Activated CD8-positive, alpha-beta T cell treated with anti-CD3 and anti-CD28 coated beads for 36 hours (primary cell): ENCODE results near the gene HDAC10. TPM values are rescaled to one million over a fixed set of nuclear protein-coding genes. Genes with fewer than 3 reads are reported as not detected.

Source experiments
- ATAC-seq: fragments of 200-7000 bp; cut with Tn5 transposase; one replicate; pipeline ENCODE4 v1.10.0; 2021; ENCODE audit warnings: mild to moderate bottlenecking, moderate library complexity
- CTCF ChIA-PET: fragments of 350-600 bp; sonication (Branson Sonifier 250); formaldehyde crosslinking; loops from one replicate; lab custom pipeline; 2021; ENCODE audit warnings: antibody characterized with exemption; lab: Charles Lee
- POLR2A ChIA-PET: fragments of 350-600 bp; sonication (Branson Sonifier 250); formaldehyde crosslinking; loops from one replicate; lab custom pipeline; 2021; ENCODE audit warnings: antibody characterized with exemption; lab: Charles Lee
- DNase-seq: peaks from one replicate; pipeline ENCODE4 v3.0.0-alpha.2; 2020
- H3K27ac Mint-ChIP-seq: one replicate; pipeline ENCODE4 v1.8.0; 2021; ENCODE audit warnings: mild to moderate bottlenecking, mixed read lengths
- H3K27me3 Mint-ChIP-seq: one replicate; pipeline ENCODE4 v1.8.0; 2021; ENCODE audit warnings: mixed read lengths
- H3K36me3 Mint-ChIP-seq: one replicate; pipeline ENCODE4 v1.8.0; 2021; ENCODE audit warnings: low read depth, mixed read lengths
- H3K4me1 Mint-ChIP-seq: one replicate; pipeline ENCODE4 v1.8.0; 2021; ENCODE audit warnings: low read depth, mixed read lengths
- H3K4me3 Mint-ChIP-seq: one replicate; pipeline ENCODE4 v1.8.0; 2021; ENCODE audit warnings: mild to moderate bottlenecking, moderate library complexity, mixed read lengths
- H3K9me3 Mint-ChIP-seq: one replicate; pipeline ENCODE4 v1.8.0; 2021; ENCODE audit warnings: mixed read lengths
- intact Hi-C: fragments of 100-400 bp; cut with micrococcal nuclease; formaldehyde crosslinking; loops from one replicate; pipeline ENCODE4 v1.10.0; 2022
- total RNA-seq, 2 experiments: library from RNA; stranded (reverse); gene quantifications; one replicate each; pipeline ENCODE4 v1.2.3, GENCODE V29; 2021
- TF ChIP-seq, protein P1 (sequence below): fragments of 200-600 bp; IDR thresholded peaks from one replicate; pipeline ENCODE4 v1.8.0; 2022; ENCODE audit warnings: antibody characterized with exemption, mild to moderate bottlenecking

Gene HDAC10, protein sequence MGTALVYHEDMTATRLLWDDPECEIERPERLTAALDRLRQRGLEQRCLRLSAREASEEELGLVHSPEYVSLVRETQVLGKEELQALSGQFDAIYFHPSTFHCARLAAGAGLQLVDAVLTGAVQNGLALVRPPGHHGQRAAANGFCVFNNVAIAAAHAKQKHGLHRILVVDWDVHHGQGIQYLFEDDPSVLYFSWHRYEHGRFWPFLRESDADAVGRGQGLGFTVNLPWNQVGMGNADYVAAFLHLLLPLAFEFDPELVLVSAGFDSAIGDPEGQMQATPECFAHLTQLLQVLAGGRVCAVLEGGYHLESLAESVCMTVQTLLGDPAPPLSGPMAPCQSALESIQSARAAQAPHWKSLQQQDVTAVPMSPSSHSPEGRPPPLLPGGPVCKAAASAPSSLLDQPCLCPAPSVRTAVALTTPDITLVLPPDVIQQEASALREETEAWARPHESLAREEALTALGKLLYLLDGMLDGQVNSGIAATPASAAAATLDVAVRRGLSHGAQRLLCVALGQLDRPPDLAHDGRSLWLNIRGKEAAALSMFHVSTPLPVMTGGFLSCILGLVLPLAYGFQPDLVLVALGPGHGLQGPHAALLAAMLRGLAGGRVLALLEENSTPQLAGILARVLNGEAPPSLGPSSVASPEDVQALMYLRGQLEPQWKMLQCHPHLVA
- total RNA-seq = 10 to 100 TPM; 43.0 to 44.3 TPM

DNA sequence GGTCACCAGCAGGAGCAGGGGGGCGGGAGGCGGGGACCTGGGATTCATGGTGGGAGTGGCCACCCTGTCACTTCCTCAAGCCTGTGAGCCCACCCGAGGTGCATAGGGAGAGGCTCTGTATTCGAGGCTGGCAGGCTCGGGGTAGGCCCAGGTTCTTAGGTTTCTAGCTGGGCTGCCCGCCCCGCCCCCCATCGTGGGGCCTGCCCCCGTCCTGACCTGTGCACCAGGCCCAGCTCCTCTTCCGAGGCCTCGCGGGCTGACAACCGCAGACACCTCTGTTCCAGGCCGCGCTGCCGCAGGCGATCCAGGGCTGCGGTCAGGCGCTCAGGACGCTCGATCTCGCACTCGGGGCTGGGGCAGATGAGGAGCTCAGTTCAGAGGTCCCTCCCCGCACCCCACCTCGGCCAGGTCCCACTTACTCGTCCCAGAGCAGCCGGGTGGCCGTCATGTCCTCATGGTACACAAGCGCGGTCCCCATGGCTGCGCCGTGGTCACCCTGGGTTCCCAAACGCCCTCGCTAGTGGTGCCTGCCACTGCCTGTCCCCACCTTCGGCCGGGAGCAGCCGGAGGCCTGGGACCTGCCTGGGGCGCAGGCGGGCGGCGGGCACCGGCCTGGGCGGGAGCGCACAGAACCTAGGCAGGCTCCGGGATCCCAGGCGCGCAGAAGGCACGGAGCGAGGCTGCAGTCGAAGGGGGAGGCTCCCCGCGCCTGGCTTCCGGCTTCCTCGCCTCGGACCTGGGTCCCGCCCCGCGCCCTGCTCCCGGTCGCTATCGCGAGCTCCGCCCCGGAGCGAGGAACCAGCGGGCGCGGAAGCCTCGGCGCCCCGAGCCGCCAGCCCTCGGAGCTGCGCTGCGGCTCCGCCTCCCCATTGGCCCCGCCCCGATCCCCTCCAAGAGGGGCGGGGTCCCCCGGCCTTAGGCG is at the start of gene HDAC10:
Gene HDAC10, minus strand, starts transcription at position 711 of the 922 bp plus-strand sequence. Its CDS starts 233 bp downstream, at position 478.
- POLR2A ChIA-PET = interaction anchor here (0.6 to 3.1 kb wide), 10 partner anchors 11 to 274 kb away, joined by 3 to 13 read pairs (median 3); partner anchors contain the start of genes LMF2, NCAPH2 and SCO2
- Mint-ChIP-seq H3K4me3 (peak within 1 kb of the TSS; percentile 85), H3K36me3 (peaks cover 9% of the 10 kb centered on the region)

DNA sequence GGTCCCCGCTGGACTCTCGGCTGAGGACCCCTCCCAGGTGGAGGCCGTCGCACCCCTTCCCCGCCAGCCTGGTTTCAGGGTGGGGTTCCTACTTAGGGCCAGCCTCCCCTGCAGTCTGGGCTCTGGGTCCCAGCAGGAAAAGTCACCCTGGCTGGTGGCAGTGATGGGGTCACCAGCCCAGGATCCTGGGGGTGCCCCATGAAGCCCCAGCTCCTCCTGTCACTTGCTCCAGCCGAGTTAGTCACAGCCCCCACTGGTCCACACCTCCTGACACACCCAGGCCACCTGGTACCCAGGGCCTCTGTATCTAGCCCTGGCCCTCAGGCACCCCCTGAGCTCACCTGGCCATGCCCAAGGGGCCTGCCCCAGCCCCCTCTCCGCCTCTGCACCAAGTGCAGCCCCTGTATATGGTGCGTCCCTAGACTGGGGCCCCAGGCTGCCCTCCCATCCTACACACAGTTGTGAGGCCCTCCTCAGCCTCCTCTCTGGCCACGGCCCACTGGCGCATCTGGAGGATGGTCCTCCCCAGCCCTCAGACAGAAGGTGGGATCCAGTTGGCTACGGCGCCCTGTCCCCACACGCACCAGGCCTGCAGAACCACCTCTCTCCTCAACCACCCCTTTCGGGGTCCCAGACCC is 49.7 kb upstream of the HDAC10 start:
- intact Hi-C loops = no loop called here
- no peak for DNase-seq
- H3K27me3 Mint-ChIP-seq = peaks cover 11% of the 10 kb centered on the region
- peaks cover 6% of the 10 kb centered on the region for H3K4me1 Mint-ChIP-seq
- TF ChIP-seq, protein P1, sequence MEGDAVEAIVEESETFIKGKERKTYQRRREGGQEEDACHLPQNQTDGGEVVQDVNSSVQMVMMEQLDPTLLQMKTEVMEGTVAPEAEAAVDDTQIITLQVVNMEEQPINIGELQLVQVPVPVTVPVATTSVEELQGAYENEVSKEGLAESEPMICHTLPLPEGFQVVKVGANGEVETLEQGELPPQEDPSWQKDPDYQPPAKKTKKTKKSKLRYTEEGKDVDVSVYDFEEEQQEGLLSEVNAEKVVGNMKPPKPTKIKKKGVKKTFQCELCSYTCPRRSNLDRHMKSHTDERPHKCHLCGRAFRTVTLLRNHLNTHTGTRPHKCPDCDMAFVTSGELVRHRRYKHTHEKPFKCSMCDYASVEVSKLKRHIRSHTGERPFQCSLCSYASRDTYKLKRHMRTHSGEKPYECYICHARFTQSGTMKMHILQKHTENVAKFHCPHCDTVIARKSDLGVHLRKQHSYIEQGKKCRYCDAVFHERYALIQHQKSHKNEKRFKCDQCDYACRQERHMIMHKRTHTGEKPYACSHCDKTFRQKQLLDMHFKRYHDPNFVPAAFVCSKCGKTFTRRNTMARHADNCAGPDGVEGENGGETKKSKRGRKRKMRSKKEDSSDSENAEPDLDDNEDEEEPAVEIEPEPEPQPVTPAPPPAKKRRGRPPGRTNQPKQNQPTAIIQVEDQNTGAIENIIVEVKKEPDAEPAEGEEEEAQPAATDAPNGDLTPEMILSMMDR = no peak
- ChIA-PET CTCF (no interaction called here), POLR2A (interaction anchor here (1.0 kb wide), 1 partner anchor 13 kb away, joined by 3 read pairs; no protein-coding TSS in a partner anchor)
- H3K4me3 Mint-ChIP-seq = no peak overlapping the region
- no peak for ATAC-seq
- no peaks in the 10 kb centered on the region for H3K36me3 Mint-ChIP-seq
- H3K9me3 Mint-ChIP-seq = no peaks in the 10 kb centered on the region
- no peak overlapping the region for H3K27ac Mint-ChIP-seq

More for the DNA sequence above, at the start of gene HDAC10:
- peak; percentile 89 for ATAC-seq
- intact Hi-C loops = loop anchor here (5.0 kb wide), 1 partner anchor 91 kb away; the partner anchor contains the start of gene PPP6R2
- Mint-ChIP-seq H3K27me3 (no peaks in the 10 kb centered on the region), H3K9me3 (no peaks in the 10 kb centered on the region), H3K4me1 (peaks cover 15% of the 10 kb centered on the region), H3K27ac (peak within 1 kb of the TSS; percentile 81)
- peak; percentile 90 for DNase-seq
- TF ChIP-seq, protein P1 = no peak
- CTCF ChIA-PET = interaction anchor here (1.0 to 3.3 kb wide), 15 partner anchors 8 to 371 kb away, joined by 3 to 33 read pairs (median 5); partner anchors contain the start of genes DENND6B, MAPK12 and SCO2

DNA sequence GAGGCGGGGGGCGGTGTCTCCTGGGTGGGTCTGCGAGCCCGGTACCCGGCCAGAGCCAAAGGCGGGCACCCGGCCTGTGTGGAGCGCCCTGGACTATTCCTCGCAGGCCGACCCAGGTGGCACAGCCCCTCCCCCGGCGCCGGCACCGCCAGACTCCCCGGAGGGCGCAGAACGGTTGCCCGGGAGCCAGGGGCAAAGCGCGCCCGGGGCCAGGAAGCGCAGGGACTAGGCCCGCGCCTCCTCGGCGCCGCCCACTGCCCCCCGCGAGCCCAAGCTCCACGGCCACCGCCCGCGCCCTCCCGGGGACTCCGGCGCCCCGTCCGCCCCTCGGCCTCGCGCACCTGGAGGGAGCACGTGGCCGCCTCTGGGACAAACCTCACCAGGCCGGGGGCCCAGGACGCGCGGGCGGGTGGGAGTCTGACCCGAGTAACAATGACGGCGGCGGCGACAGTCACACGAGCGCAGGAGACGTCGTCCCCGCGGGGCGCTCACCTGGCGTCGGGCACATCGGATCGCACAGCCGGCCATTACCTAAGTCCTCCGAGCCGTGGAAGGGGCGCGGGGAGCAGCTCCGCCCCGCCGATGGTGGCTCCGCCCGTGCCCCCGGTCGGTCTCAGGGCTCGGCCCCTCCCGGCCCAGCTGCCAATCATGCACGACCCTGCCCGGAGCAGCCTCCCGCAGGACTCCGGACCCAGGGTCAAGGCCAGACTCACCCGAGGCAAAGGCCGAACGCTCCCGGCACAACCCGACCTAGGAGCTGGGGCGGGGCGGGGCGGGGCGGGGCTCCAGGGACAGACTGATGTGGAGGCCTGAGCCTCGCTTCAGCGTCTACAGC is 48.9 kb upstream of the HDAC10 start:
- intact Hi-C loops = no loop called here
- Mint-ChIP-seq H3K36me3 (no peaks in the 10 kb centered on the region), H3K9me3 (no peaks in the 10 kb centered on the region), H3K4me3 (no peak overlapping the region), H3K27ac (no peak overlapping the region), H3K27me3 (peaks cover 9% of the 10 kb centered on the region), H3K4me1 (peaks cover 6% of the 10 kb centered on the region)
- CTCF ChIA-PET = interaction anchor here (1.0 kb wide), 1 partner anchor 14 kb away, joined by 3 read pairs; no protein-coding TSS in a partner anchor
- DNase-seq (no peak), ATAC-seq (no peak)
- POLR2A ChIA-PET = interaction anchor here (1.0 kb wide), 1 partner anchor 14 kb away, joined by 3 read pairs; no protein-coding TSS in a partner anchor
- TF ChIP-seq, protein P1 = no peak
